Measurements from ENCODE around the gene AVPI1.

DNA sequence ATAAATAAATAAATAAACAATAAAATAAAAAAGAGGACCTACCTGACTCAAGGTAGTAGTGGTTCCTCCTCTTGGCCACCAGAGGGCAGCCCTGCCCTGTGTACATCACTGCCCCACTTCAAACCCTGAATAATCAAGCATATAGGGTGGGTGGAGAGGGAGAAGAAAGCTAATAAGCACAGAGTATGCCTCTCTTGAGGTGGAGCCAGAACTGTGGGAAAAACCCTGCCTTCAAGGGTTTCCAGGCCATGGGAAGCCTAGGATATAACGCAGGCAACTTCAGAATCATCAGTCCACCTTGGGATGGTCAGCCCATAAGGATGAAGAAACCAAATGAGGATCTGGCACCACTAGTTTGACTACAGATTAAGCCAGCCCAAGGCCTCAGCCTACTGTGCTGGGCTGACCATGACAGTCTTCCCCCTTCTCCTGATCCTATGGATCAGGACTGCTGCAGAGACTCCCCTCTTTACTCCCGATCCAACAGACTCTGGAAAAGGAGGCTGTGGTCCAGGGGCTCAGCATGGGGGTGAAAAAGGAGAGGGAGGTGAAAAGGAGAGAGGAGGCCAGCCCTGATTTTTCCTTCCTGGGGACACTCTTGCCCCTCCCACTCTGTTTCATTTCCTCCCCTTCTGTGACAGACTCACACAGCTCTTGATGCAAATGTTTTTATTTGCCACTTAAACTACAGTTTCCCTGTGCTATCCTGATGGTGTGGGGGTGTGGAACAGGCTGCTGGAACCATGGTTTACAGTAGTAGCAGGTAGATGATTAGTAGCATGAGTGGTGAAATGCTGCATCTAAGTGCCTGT lies 10.1 kb downstream of the AVPI1 start:
- TF ChIP-seq YY1 (IDR thresholded peaks at IDR 0.05; ENCODE audit: insufficient read depth, insufficient read length) (no peak), ZNF274 (IDR thresholded peaks at IDR 0.05; ENCODE audit: low read depth, low read length) (no peak), SUZ12 (IDR thresholded peaks at IDR 0.05; ENCODE audit: extremely low read depth, insufficient read depth, insufficient read length) (no peak)

All from NT2/D1 (cell line).